ENCODE measurements around the gene NR5A1.

Gene NR5A1

DNA sequence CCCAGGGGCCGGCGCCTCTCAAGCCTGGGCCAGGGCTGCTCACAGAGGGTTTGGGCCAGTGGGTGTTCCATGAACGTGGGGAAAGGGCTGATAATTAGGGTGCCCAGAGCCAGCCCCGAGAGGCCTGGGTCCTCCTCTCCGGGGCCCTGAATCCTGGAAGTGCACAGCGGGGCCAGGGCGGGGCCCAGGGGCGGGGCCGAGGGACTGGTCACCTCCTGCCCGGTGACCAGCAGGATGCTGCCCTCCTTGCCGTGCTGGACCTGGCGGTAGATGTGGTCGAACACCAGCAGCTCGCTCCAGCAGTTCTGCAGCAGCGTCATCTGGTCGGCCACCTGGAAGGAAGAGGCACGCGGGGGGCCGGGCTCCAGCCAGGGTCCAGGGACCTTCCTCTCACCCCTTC, 14.4 kb downstream of the NR5A1 start:
- Histone ChIP-seq H3K36me3 (ENCODE audit: control insufficient read depth, insufficient read depth, low read length) (no peaks in the 10 kb centered on the region), H3K23ac (ENCODE audit: low read length) (no peak overlapping the region), H2BK15ac (replicated peaks; ENCODE audit: low read depth) (no peak overlapping the region), H3K4me3 (ENCODE audit: low read length) (no peak overlapping the region), H3K27ac (ENCODE audit: low read depth, low read length) (no peak overlapping the region), H3K79me1 (ENCODE audit: low read length) (no peaks in the 10 kb centered on the region), H3K27me3 (ENCODE audit: insufficient read depth, low read length, poor library complexity) (no peaks in the 10 kb centered on the region), H3K9ac (ENCODE audit: low read length) (no peak overlapping the region), H4K8ac (ENCODE audit: low read depth, low read length) (no peak overlapping the region), H3K18ac (ENCODE audit: low read length) (no peak overlapping the region), H3K4ac (ENCODE audit: low read depth, low read length) (no peak overlapping the region), H3K56ac (ENCODE audit: low read length) (no peak overlapping the region), H2BK120ac (ENCODE audit: low read depth, low read length) (no peak overlapping the region), H2AK5ac (ENCODE audit: low read length) (no peak overlapping the region), H3K4me2 (ENCODE audit: low read length) (no peak overlapping the region), H2BK5ac (ENCODE audit: low read length) (no peak overlapping the region), H4K5ac (ENCODE audit: low read length) (no peak overlapping the region), H3K4me1 (ENCODE audit: control insufficient read depth, low read depth, low read length) (no peaks in the 10 kb centered on the region), H3K79me2 (ENCODE audit: control insufficient read depth, insufficient read depth, low read length) (no peaks in the 10 kb centered on the region)
- DNase-seq, result no peak
- WGBS (ENCODE audit: extremely low coverage, insufficient coverage, low lambda C conversion rate), result no CpG with 5 or more reads among the region's 19 CpGs

DNA sequence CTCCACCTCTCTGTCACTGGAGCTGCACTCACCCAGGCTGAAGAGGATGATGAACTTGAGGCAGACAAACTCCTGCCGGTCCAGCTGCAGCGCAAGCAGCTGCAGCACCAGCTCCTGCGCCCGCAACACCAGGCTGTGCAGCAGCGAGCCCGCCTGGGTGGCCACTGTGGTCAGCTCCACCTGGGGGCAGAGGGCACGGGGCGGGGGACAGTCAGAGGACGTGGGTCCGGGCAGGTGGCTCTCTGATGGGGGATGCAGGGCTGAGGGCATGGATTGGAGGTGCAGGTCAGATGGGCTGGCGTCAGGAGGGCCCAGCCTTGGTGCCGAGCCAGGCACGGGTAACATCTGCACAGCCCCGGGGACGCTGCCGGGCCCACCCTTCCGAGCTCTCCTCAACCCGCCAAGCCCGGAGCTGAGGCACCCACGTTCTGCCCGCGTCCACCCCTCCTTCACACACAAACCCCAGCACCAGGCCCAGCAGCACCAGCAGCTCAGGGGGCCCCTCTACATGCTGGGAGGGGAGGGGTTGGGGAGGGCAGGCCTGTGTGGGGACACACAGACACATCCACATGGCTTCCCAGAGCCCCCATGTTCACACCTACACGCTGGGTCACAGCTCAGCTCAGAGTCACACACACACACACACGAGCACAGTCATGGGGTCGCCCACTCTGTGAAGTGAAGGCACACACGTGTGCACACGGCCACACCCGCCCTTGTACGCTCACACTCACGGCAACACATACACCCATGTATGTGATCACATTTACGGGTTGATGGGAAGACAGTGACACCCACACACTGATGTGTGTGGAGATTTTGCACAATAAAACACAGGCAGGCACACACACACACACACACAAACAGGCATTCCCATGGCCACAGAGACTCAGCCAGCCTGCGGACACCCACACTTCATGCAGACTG, 15.9 kb downstream of the NR5A1 start:
- Histone ChIP-seq H3K56ac (ENCODE audit: low read length) (no peak overlapping the region), H3K18ac (ENCODE audit: low read length) (no peak overlapping the region), H3K23ac (ENCODE audit: low read length) (no peak overlapping the region), H3K27ac (ENCODE audit: low read depth, low read length) (no peak overlapping the region), H3K79me2 (ENCODE audit: control insufficient read depth, insufficient read depth, low read length) (no peaks in the 10 kb centered on the region), H3K27me3 (ENCODE audit: insufficient read depth, low read length, poor library complexity) (no peaks in the 10 kb centered on the region), H3K36me3 (ENCODE audit: control insufficient read depth, insufficient read depth, low read length) (no peaks in the 10 kb centered on the region), H3K4me1 (ENCODE audit: control insufficient read depth, low read depth, low read length) (no peaks in the 10 kb centered on the region), H3K4me3 (ENCODE audit: low read length) (no peak overlapping the region), H2BK15ac (replicated peaks; ENCODE audit: low read depth) (no peak overlapping the region), H2BK5ac (ENCODE audit: low read length) (no peak overlapping the region), H3K79me1 (ENCODE audit: low read length) (no peaks in the 10 kb centered on the region), H3K4ac (ENCODE audit: low read depth, low read length) (no peak overlapping the region), H3K4me2 (ENCODE audit: low read length) (no peak overlapping the region), H2AK5ac (ENCODE audit: low read length) (no peak overlapping the region), H4K8ac (ENCODE audit: low read depth, low read length) (no peak overlapping the region), H2BK120ac (ENCODE audit: low read depth, low read length) (no peak overlapping the region), H4K5ac (ENCODE audit: low read length) (no peak overlapping the region), H3K9ac (ENCODE audit: low read length) (no peak overlapping the region)
- no CpG with 5 or more reads among the region's 32 CpGs for WGBS (ENCODE audit: extremely low coverage, insufficient coverage, low lambda C conversion rate)
- DNase-seq, result no peak

DNA sequence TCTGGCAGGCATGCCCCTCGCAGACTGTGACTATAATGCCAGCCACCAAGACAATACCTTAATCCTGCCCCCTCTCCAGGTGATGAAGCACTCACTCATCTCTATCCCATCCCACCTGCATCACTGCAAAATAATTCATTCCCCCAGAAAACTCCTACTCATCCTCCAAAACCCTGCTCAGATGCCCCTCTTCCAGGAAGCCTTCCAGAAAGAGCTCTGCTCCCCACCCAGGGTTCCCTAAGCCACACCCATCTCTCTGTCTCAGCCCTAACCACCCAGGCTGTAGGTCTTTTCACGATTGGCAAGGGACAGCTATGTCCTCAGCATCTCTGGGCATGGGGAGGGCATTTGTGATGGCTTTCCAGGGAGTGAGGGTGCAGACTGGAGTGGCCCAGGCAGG, 17.2 kb downstream of the NR5A1 start:
- no peak overlapping the region for H3K9ac ChIP-seq (ENCODE audit: low read length)
- H3K4ac ChIP-seq (ENCODE audit: low read depth, low read length), result no peak overlapping the region
- H3K4me1 ChIP-seq (ENCODE audit: control insufficient read depth, low read depth, low read length), result no peaks in the 10 kb centered on the region
- DNase-seq, result no peak
- no peak overlapping the region for H3K4me3 ChIP-seq (ENCODE audit: low read length)
- H3K79me2 ChIP-seq (ENCODE audit: control insufficient read depth, insufficient read depth, low read length), result no peaks in the 10 kb centered on the region
- no peaks in the 10 kb centered on the region for H3K27me3 ChIP-seq (ENCODE audit: insufficient read depth, low read length, poor library complexity)
- no peak overlapping the region for H3K4me2 ChIP-seq (ENCODE audit: low read length)
- H2BK15ac ChIP-seq (replicated peaks; ENCODE audit: low read depth), result no peak overlapping the region
- no peak overlapping the region for H3K56ac ChIP-seq (ENCODE audit: low read length)
- no CpG with 5 or more reads among the region's 2 CpGs for WGBS (ENCODE audit: extremely low coverage, insufficient coverage, low lambda C conversion rate)
- no peak overlapping the region for H3K27ac ChIP-seq (ENCODE audit: low read depth, low read length)
- no peak overlapping the region for H4K8ac ChIP-seq (ENCODE audit: low read depth, low read length)
- no peak overlapping the region for H2AK5ac ChIP-seq (ENCODE audit: low read length)
- no peaks in the 10 kb centered on the region for H3K79me1 ChIP-seq (ENCODE audit: low read length)
- no peaks in the 10 kb centered on the region for H3K36me3 ChIP-seq (ENCODE audit: control insufficient read depth, insufficient read depth, low read length)
- no peak overlapping the region for H2BK120ac ChIP-seq (ENCODE audit: low read depth, low read length)
- no peak overlapping the region for H3K23ac ChIP-seq (ENCODE audit: low read length)
- H4K5ac ChIP-seq (ENCODE audit: low read length), result no peak overlapping the region
- no peak overlapping the region for H3K18ac ChIP-seq (ENCODE audit: low read length)
- H2BK5ac ChIP-seq (ENCODE audit: low read length), result no peak overlapping the region

- H3K27me3 ChIP-seq (ENCODE audit: insufficient read depth, low read length, poor library complexity), result no peaks in the 10 kb centered on the region
These were observed 18.0 kb downstream of the NR5A1 start for GRCh38 chr9:124489222-124489621.

DNA sequence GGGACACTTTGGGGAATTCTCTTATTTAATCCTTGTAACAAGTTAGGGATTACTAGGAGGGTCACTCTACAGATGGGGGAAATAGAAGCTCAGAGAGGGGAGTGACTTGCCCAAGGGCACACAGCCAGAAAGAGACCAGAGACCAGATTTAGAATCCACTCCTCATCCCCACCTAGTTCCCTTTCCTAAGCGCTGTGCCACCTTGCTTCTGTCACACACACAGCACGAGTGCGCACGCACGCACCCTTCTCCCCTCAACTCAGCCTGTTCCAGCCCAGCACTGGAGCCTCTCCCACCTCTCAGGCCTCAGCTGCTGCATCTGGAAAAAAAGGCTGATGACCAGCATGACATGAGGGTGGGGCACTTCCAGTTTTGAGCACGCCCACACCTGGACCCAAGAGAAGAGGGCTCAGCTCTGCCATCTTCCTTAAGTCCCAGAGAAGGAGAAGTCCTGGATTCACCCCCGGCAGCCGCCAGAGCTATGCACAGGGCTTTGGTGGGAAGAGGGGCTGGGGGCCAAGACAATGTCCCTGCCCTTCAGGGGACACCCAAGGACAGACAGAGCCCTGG, 18.5 kb downstream of the NR5A1 start:
- no peak overlapping the region for H2AK5ac ChIP-seq (ENCODE audit: low read length)
- H3K36me3 ChIP-seq (ENCODE audit: control insufficient read depth, insufficient read depth, low read length), result no peaks in the 10 kb centered on the region
- DNase-seq, result no peak
- H3K56ac ChIP-seq (ENCODE audit: low read length), result no peak overlapping the region
- no peak overlapping the region for H3K4me3 ChIP-seq (ENCODE audit: low read length)
- H3K79me2 ChIP-seq (ENCODE audit: control insufficient read depth, insufficient read depth, low read length), result no peaks in the 10 kb centered on the region
- H4K5ac ChIP-seq (ENCODE audit: low read length), result no peak overlapping the region
- H3K4me2 ChIP-seq (ENCODE audit: low read length), result no peak overlapping the region
- no peak overlapping the region for H2BK5ac ChIP-seq (ENCODE audit: low read length)
- H2BK15ac ChIP-seq (replicated peaks; ENCODE audit: low read depth), result no peak overlapping the region
- H4K8ac ChIP-seq (ENCODE audit: low read depth, low read length), result no peak overlapping the region
- H3K23ac ChIP-seq (ENCODE audit: low read length), result no peak overlapping the region
- H2BK120ac ChIP-seq (ENCODE audit: low read depth, low read length), result no peak overlapping the region
- H3K27ac ChIP-seq (ENCODE audit: low read depth, low read length), result no peak overlapping the region
- H3K79me1 ChIP-seq (ENCODE audit: low read length), result no peaks in the 10 kb centered on the region
- no peaks in the 10 kb centered on the region for H3K4me1 ChIP-seq (ENCODE audit: control insufficient read depth, low read depth, low read length)
- no CpG with 5 or more reads among the region's 8 CpGs for WGBS (ENCODE audit: extremely low coverage, insufficient coverage, low lambda C conversion rate)
- no peak overlapping the region for H3K18ac ChIP-seq (ENCODE audit: low read length)
- H3K4ac ChIP-seq (ENCODE audit: low read depth, low read length), result no peak overlapping the region
- no peak overlapping the region for H3K9ac ChIP-seq (ENCODE audit: low read length)
- H3K27me3 ChIP-seq (ENCODE audit: insufficient read depth, low read length, poor library complexity), result no peaks in the 10 kb centered on the region

More at GRCh38 chr9:124489222-124489621, 18.0 kb downstream of the NR5A1 start:
- Histone ChIP-seq H3K9ac (ENCODE audit: low read length) (no peak overlapping the region), H4K5ac (ENCODE audit: low read length) (no peak overlapping the region), H4K8ac (ENCODE audit: low read depth, low read length) (no peak overlapping the region), H3K79me1 (ENCODE audit: low read length) (no peaks in the 10 kb centered on the region), H3K79me2 (ENCODE audit: control insufficient read depth, insufficient read depth, low read length) (no peaks in the 10 kb centered on the region), H3K4ac (ENCODE audit: low read depth, low read length) (no peak overlapping the region), H2AK5ac (ENCODE audit: low read length) (no peak overlapping the region), H2BK120ac (ENCODE audit: low read depth, low read length) (no peak overlapping the region), H2BK15ac (replicated peaks; ENCODE audit: low read depth) (no peak overlapping the region), H3K23ac (ENCODE audit: low read length) (no peak overlapping the region), H3K27ac (ENCODE audit: low read depth, low read length) (no peak overlapping the region), H3K4me1 (ENCODE audit: control insufficient read depth, low read depth, low read length) (no peaks in the 10 kb centered on the region), H3K18ac (ENCODE audit: low read length) (no peak overlapping the region), H2BK5ac (ENCODE audit: low read length) (no peak overlapping the region), H3K4me3 (ENCODE audit: low read length) (no peak overlapping the region), H3K4me2 (ENCODE audit: low read length) (no peak overlapping the region), H3K56ac (ENCODE audit: low read length) (no peak overlapping the region), H3K36me3 (ENCODE audit: control insufficient read depth, insufficient read depth, low read length) (no peaks in the 10 kb centered on the region)
- WGBS (ENCODE audit: extremely low coverage, insufficient coverage, low lambda C conversion rate), result no CpG with 5 or more reads among the region's 13 CpGs
- no peak for DNase-seq

Data from mesendoderm (in vitro differentiated cells).